Measurements from ENCODE around the gene BEND3. TPM values are rescaled to one million over a fixed set of nuclear protein-coding genes. Genes with fewer than 3 reads are reported as not detected.
A peak's percentile ranks its signal among the peaks of the same experiment; 100 is the strongest.
"Not testable (repeated sequence)": the region's sequence is repeated elsewhere in the genome, so short reads cannot be mapped to it uniquely, and the experiment has no call there.

BEND3 gene
- total and polyA plus RNA-seq, 8 donors = 3.8 to 7.8 (median 5.6) TPM

GRCh38 chr6:107154131-107154800, 39.0 kb upstream of the BEND3 start:
- Histone ChIP-seq H3K9me3 (no peaks in the 10 kb centered on the region), H3K27ac (peak overlapping the region; percentile 50 to 61), H3K4me1 (no peaks in the 10 kb centered on the region), H3K36me3 (no peaks in the 10 kb centered on the region), H3K4me3 (no peak overlapping the region), H3K27me3 (no peaks in the 10 kb centered on the region)
- DNase-seq (peak in 2 of 4 donors; percentile 37 to 64), ATAC-seq (peak; percentile 58)
- intact Hi-C loops (cut with DNase I) = no loop called here
- TF ChIP-seq, protein P1, sequence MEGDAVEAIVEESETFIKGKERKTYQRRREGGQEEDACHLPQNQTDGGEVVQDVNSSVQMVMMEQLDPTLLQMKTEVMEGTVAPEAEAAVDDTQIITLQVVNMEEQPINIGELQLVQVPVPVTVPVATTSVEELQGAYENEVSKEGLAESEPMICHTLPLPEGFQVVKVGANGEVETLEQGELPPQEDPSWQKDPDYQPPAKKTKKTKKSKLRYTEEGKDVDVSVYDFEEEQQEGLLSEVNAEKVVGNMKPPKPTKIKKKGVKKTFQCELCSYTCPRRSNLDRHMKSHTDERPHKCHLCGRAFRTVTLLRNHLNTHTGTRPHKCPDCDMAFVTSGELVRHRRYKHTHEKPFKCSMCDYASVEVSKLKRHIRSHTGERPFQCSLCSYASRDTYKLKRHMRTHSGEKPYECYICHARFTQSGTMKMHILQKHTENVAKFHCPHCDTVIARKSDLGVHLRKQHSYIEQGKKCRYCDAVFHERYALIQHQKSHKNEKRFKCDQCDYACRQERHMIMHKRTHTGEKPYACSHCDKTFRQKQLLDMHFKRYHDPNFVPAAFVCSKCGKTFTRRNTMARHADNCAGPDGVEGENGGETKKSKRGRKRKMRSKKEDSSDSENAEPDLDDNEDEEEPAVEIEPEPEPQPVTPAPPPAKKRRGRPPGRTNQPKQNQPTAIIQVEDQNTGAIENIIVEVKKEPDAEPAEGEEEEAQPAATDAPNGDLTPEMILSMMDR (IDR thresholded peaks at IDR 0.05) = no peak

DNA sequence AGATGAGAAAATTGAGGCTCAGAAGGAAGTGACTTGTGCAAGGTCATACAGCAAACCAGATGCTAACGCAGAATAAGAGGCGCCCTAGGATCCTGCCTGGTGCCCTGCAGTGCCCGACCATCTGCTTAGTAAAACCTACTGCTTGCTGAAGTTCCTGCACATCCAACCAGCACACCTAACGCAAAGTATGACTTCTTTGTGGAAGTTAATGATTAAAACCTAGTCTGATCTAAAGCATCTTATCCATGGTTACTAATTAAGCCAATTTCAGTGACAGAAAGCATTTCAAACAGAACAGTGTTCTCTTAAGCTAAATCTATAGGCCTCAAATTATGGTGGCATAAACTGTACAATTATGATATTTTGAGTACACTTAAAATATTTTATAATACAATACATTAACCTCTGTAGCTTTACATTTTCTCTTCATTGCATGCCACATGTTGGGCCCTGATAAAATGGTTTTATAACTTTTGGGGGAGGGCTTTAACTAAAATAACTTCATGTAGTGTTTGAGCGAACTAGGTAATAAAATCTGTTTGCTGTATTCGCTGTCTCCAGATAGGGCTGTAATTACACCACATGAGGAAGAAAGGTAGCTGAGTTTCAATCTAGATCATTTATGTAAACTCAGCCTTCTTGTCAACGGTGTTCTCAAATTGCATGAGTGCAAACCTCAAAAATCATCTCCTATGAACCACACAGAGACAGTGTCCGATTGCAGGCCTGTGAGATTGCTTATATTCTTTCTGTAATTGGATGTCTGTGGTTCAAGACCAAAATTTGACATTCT, 37.5 kb upstream of the BEND3 start:
- Histone ChIP-seq H3K27me3 (no peaks in the 10 kb centered on the region), H3K9me3 (no peaks in the 10 kb centered on the region), H3K36me3 (no peaks in the 10 kb centered on the region), H3K4me1 (no peaks in the 10 kb centered on the region), H3K4me3 (no peak overlapping the region), H3K27ac (peak overlapping the region in 1 of 2 donors; percentile 15)
- TF ChIP-seq, protein P1 (IDR thresholded peaks at IDR 0.05) = no peak
- ATAC-seq = peak; percentile 68
- DNase-seq = peak in 1 of 4 donors; percentile 28
- intact Hi-C loops (cut with DNase I) = no loop called here

- TF ChIP-seq, protein P1 (IDR thresholded peaks at IDR 0.05) = no peak
- H3K4me3 ChIP-seq = no peak overlapping the region
- ATAC-seq = no peak
- H3K4me1 ChIP-seq = no peaks in the 10 kb centered on the region
- no peak overlapping the region for H3K27ac ChIP-seq
- H3K36me3 ChIP-seq = no peaks in the 10 kb centered on the region
- intact Hi-C loops (cut with DNase I) = no loop called here
- no peaks in the 10 kb centered on the region for H3K27me3 ChIP-seq
- DNase-seq = no peak
- no peaks in the 10 kb centered on the region for H3K9me3 ChIP-seq
These were observed 29.4 kb upstream of the BEND3 start for GRCh38 chr6:107144666-107145065.

DNA sequence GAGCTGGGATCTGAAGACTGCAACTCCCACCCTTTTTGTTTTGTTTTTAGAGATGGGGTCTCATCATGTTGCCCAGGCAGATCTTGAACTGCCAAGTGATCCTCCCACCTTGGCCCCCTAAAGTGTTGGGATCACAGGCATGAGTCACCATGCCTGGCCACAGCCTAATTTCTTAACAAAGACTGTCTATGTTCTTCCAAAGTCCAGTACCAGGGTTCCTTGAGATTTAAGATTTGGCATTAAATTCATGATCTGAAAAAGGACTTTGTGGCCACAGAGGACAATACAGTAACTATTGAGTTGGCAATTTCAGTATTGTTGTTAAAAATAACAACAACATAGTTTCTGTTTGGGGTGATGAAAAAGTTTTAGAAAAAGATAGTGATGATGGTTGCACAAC, 28.7 kb upstream of the BEND3 start:
- H3K27ac ChIP-seq = no peak overlapping the region
- intact Hi-C loops (cut with DNase I) = no loop called here
- no peaks in the 10 kb centered on the region for H3K27me3 ChIP-seq
- H3K36me3 ChIP-seq = no peaks in the 10 kb centered on the region
- DNase-seq (no peak), ATAC-seq (no peak)
- no peak overlapping the region for H3K4me3 ChIP-seq
- H3K9me3 ChIP-seq = no peaks in the 10 kb centered on the region
- H3K4me1 ChIP-seq = no peaks in the 10 kb centered on the region
- TF ChIP-seq, protein P1 (IDR thresholded peaks at IDR 0.05) = no peak

DNA sequence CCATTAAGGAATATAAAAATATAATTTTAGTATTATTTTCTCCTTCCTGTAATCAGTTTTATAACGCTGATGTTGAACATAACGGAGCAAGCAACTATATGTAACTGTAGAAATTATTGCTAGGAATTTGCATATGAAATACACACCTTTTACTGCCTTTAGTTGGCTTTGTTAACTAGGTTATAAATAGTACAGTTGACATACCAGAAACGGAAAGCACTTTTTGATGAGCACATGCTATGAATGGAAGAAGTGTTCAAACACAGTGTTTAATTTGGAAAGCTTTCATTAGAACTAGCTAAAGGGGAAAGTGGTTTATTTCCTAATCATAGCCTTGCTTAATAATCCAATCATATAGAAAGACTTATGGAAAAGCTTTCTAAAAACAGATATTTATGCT, 25.3 kb upstream of the BEND3 start:
- no peaks in the 10 kb centered on the region for H3K27me3 ChIP-seq
- no peak overlapping the region for H3K27ac ChIP-seq
- DNase-seq (no peak), ATAC-seq (peak; percentile 52)
- no peaks in the 10 kb centered on the region for H3K36me3 ChIP-seq
- intact Hi-C loops (cut with DNase I) = no loop called here
- H3K4me1 ChIP-seq = no peaks in the 10 kb centered on the region
- H3K4me3 ChIP-seq = no peak overlapping the region
- TF ChIP-seq, protein P1 (IDR thresholded peaks at IDR 0.05) = no peak
- no peaks in the 10 kb centered on the region for H3K9me3 ChIP-seq

DNA sequence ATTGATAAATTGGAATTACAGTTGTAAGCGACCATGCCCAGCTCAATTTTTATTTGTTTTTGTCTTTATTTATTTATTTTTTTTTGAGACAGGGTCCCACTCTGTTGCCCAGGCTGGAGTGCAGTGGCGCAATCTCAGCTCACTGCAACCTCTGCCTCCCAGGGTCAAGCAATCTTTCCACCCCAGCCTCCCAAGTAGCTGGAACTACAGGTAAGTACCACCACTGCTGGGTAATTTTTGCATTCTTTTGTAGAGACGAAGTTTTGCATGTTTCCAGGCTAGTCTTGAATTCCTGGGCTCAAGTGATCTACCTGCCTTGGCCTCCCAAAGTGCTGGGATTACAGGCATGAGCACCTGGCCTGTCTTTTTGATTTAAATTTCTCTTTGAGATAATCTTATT, 21.0 kb upstream of the BEND3 start:
- H3K27ac ChIP-seq; H3K4me3 ChIP-seq; H3K27me3 ChIP-seq; DNase-seq; ATAC-seq; intact Hi-C loops (cut with DNase I); H3K36me3 ChIP-seq; H3K9me3 ChIP-seq; H3K4me1 ChIP-seq: not testable (repeated sequence)

DNA sequence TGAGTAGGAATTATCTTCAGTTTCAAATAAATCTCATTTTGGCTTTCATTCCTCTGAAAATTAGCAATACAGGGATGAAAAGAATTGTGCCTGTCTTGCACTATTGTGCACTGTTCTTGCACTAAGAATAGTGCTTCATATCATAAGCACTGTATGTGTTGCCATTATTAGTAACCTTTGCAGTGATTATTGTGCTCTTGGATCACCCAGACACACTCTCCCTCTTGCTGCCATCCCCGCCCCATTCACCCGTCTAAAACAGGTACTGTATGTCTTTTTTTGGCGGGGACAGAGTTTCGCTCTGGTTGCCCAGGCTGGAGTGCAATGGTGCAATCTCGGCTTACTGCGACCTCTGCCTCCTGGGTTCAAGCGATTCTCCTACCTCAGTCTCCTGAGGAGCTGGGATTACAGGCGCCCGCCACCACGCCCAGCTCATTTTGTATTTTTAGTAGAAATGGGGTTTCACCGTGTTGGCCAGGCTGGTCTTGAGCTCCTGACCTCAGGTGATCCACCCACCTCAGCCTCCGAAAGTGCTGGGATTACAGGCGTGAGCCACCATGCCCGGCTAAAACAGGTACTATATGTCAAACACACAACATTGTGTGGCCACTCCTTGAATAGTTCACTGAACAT, 19.8 kb upstream of the BEND3 start:
- ATAC-seq; H3K4me1 ChIP-seq; H3K9me3 ChIP-seq; H3K27me3 ChIP-seq; intact Hi-C loops (cut with DNase I); H3K4me3 ChIP-seq; DNase-seq; H3K36me3 ChIP-seq; H3K27ac ChIP-seq: not testable (repeated sequence)
